ENCODE data around the gene UQCC3.

- no peak for TF ChIP-seq ZFP30 (CRISPR knock-in tag; IDR thresholded peaks at IDR 0.05)
- TF ChIP-seq CSDC2 (CRISPR knock-in tag; IDR thresholded peaks at IDR 0.05), result no peak
- TF ChIP-seq PATZ1 (CRISPR knock-in tag; IDR thresholded peaks at IDR 0.05; ENCODE audit: borderline replicate concordance), result no peak
- TF ChIP-seq RARB (CRISPR knock-in tag; IDR thresholded peaks at IDR 0.05), result no peak
- TF ChIP-seq ARNTL (CRISPR knock-in tag; IDR thresholded peaks at IDR 0.05; ENCODE audit: borderline replicate concordance, low read depth), result no peak
- no peak for TF ChIP-seq ZNF70 (CRISPR knock-in tag; IDR thresholded peaks at IDR 0.05)
- TF ChIP-seq TCF4 (CRISPR knock-in tag; IDR thresholded peaks at IDR 0.05; ENCODE audit: borderline replicate concordance), result no peak
- TF ChIP-seq TOX (CRISPR knock-in tag; IDR thresholded peaks at IDR 0.05; ENCODE audit: borderline replicate concordance), result no peak
- no peak for TF ChIP-seq PPARA (CRISPR knock-in tag; IDR thresholded peaks at IDR 0.05; ENCODE audit: borderline replicate concordance)
These were observed 35.4 kb downstream of the UQCC3 start for GRCh38 chr11:62706850-62707247.
